Ishikawa (cell line): Measurements from ENCODE around the gene ASXL1.

Experiments used
- EP300 ChIP-seq: IDR thresholded peaks from 2 replicates; pipeline ENCODE4 v1.6.1; 2012; ENCODE audit warnings: borderline replicate concordance
- FOXM1 ChIP-seq: IDR thresholded peaks from 2 replicates; pipeline ENCODE4 v1.6.1; 2012; ENCODE audit warnings: low read depth, borderline replicate concordance
- MAX ChIP-seq: IDR thresholded peaks from 2 replicates; pipeline ENCODE4 v1.6.1; 2012
- RAD21 ChIP-seq: IDR thresholded peaks from 2 replicates; pipeline ENCODE4 v1.6.1; 2012; ENCODE audit warnings: low read depth
- YY1 ChIP-seq: IDR thresholded peaks from 2 replicates; pipeline ENCODE4 v1.6.1; 2012; ENCODE audit warnings: low read depth

GRCh38 chr20:32434434-32434833 lies 76.3 kb downstream of the ASXL1 start:
- TF ChIP-seq FOXM1, result no peak
- no peak for TF ChIP-seq YY1
- no peak for TF ChIP-seq EP300
- TF ChIP-seq MAX, result no peak
- TF ChIP-seq RAD21, result no peak
